Neural progenitor cell (in vitro differentiated cells): ENCODE measurements around the gene MAF.

Source experiments
- CTCF ChIP-seq: fragments of 200-600 bp; sonication (generic); IDR thresholded peaks from 2 replicates; pipeline ENCODE4 v1.5.1; 2017; ENCODE audit warnings: antibody characterized with exemption, mild to moderate bottlenecking
- EZH2 ChIP-seq: fragments of 200-600 bp; sonication (generic); IDR thresholded peaks from 2 replicates; pipeline ENCODE4 v1.6.1; 2017; ENCODE audit warnings: antibody characterized with exemption, mild to moderate bottlenecking, moderate library complexity
- EZH2phosphoT487 ChIP-seq: fragments of 200-600 bp; sonication (generic); IDR thresholded peaks from 2 replicates; pipeline ENCODE4 v1.6.1; 2017; ENCODE audit warnings: antibody characterized with exemption

DNA sequence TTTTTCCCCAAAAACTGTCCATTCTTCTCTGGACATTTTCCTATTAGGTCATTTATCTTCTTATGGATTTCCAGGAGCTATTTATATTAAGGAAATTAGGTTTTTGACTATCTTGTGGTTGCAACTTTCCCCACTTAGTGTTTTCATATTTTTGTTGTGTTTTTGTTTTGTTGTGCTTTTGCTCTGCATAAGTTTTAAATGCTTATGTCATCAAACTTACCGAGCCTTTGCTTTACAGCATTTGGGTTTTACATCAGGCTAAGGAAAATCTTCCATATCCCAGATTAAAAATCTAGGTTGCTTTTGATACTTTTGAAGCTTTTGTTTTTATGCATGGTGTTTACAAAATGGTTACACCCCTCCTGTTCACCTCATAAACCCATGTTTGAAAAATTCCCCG, 27.5 kb downstream of the MAF start:
- TF ChIP-seq CTCF, result no peak
- TF ChIP-seq EZH2phosphoT487, result no peak
- no peak for TF ChIP-seq EZH2
